Activated CD4-positive, CD25-positive, alpha-beta regulatory T cell treated with anti-CD3 and anti-CD28 coated beads, Interleukin-2, amount 50 U/mL, for 24 hours (primary cell): ENCODE measurements around the gene PTPRJ.
"Not testable (repeated sequence)": the region's sequence is repeated elsewhere in the genome, so short reads cannot be mapped to it uniquely, and the experiment has no call there.

Experiments
- ATAC-seq, 2 donors: fragments of 150-1000 bp; cut with Tn5 transposase; one replicate each; pipeline ENCODE4 v1.10.0; 2021; ENCODE audit warnings: mild to moderate bottlenecking in 1 of 2, moderate library complexity in 1 of 2

Gene PTPRJ

DNA sequence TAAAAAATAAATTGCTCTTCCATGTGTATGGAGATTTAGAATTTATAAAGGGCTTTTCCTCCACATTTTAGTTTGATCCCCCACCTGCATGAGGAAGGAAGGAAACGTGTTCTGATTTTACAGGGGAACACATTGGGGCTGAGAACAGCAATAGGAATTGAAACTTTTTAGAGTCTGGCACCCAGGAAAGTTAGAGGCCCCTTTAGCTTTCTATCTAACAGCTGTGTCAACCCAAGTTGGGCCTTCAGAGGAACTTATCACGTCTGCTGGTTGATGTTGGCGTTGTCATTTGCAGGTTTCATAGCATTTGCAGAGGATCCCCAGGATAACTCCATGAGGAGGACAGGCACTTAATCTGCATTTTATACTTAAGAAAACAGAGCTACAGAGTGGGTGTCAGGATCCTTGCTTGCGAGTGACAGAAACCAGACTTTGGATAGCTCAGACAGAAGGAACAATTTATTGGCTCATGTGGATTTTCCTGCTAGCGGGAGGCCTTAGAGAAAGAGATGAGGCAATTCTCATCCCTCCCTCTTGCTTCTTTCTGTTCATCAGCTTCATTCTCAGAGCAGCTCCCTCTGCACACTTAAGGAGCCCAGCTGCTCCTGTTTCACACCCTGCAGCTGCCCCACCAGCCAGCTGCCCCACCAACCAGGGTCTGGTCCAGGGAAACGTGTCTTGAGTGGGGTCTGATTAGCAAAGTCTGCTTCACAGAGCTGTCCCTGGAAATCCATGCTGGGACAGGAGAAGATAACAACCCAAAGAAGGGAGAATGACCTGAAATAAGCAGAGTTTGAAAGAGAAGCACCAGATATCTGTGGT lies 143.8 kb downstream of the PTPRJ start:
- no peak for ATAC-seq

DNA sequence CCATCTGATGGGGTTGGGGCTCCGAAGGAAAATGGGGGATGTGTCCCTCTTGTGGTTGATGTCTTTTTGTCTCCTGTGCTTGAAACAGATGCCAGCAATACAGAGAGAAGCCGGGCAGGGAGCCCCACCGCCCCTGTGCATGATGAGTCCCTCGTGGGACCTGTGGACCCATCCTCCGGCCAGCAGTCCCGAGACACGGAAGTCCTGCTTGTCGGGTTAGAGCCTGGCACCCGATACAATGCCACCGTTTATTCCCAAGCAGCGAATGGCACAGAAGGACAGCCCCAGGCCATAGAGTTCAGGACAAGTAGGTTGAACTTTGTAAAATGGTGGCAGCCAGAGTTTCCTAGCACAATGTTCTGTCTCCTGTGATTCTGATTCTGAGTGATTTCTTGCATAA lies 144.5 kb downstream of the PTPRJ start:
- no peak for ATAC-seq

DNA sequence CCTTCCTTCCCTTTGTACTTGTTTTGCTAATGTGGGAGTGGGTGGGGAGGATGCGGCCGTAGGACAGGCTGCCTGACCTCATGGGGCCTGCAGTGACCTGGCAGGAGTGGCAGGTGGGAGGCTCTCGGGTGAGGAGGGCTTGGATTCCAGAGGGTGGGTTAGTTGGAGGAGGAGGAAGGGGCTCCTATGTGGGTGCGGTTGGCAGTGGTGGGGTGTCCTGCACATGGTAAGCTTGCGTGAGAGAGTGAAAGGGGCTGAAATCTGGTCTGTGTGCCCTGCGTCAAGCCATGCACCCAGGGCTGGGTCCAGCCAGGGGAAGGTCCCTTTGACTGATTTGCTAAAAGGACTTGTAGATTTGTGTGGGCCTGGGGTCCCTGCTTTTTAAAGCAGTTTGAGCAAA lies 145.5 kb downstream of the PTPRJ start:
- ATAC-seq: no peak

DNA sequence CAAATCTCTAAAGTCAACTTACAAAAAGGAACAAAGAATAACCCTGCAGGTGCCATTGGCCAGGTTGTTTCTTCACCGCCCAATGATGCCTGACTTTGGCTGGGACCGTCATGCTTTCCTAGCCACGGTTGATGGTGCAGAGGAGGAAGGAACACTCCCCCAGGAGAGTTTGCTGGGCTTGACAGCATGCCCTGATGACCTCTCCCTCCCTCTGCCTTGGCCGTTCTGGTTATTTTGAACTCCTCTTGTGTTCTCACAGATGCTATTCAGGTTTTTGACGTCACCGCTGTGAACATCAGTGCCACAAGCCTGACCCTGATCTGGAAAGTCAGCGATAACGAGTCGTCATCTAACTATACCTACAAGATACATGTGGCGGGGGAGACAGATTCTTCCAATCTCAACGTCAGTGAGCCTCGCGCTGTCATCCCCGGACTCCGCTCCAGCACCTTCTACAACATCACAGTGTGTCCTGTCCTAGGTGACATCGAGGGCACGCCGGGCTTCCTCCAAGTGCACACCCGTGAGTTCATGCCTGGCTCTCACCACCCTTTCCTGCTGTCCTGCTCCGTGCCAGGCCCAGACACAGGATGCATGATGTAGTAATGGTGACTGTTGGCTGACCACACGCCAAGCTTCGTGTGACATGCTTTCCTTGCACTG lies 147.3 kb downstream of the PTPRJ start:
- no peak for ATAC-seq

DNA sequence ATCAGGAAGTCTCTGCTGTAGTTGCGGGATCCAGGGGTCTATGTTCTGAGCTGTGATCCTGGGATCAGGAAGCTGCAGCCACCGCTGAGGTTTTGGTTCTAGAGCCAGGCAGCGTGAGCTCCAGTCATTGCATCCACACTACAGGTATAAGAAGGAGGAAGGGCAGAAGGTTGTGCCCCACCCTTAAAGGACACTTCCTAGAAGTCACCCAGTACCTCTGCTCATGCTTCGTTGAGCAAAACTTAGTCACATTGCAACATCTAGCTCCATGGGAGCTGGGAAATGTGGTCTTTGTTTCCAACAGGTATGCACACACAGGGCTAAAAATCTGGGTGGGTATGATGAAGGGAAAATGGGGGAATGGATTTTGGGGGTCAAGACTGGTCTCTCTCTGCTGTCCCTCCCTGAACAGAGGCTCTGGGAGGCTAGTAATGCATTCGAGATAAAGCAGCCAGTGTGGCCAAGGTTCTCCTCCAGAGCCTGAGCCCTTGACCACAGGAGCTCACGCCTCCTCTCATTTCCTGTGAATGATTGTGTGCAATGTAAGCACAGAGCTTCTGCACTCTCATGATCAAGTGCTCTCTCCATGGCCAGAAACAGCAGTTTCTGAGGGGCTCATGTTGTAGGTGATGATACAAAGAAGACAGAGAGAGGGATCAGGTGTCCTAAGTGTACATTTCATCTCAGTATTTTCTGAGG lies 149.5 kb downstream of the PTPRJ start:
- no peak for ATAC-seq

DNA sequence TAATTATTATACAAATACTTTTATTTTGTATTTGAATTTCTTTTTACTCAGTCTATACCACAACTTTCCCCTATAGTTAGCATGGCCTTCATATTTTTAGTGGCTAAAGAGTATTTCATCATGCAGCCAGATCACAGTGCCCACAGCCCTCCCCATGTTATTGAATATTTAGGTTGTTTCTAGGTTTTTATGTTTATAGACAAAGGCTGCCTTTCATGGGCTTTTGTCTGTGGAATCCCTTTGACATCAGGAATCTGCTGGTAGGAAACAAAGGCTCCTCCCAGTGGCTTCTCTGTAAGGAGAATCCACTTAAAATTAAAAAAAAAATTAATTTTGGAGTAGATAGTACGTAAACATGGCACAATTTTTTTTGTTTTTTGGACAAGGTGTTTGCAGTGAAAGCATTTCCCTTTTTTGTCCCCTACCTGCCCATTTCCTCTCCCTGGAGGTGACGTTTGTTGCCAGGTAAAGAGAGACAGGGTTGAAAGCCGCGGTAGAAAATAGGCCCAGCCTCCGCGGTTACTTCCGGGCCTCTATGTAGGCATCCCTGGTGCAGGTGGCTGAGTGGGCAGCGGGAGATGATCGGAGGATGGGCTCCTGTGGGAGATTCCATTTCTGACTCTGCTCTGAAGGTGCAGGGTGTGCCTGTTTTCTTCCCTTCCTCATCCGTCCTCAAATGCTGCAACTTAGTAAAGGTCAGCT lies 154.0 kb downstream of the PTPRJ start:
- no peak for ATAC-seq

DNA sequence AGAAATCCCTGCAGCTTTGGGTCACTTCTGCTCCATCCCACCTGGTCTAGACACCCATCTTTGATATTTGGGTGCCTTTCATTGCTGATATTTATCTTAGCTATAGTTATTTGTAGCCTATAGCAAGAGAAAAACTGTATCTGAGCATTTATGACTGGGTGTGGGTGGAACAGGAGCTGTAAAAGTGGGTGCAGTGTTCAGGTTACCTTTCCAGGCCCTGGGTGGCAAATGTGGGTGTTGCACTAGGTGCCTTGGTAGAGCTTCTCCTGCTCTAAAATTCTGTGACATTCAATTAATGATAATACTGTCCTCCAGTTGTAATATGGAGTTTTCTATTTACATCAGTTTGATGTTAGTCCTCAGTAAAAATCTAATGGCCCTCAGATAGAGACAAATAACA lies 157.9 kb downstream of the PTPRJ start:
- ATAC-seq: no peak

DNA sequence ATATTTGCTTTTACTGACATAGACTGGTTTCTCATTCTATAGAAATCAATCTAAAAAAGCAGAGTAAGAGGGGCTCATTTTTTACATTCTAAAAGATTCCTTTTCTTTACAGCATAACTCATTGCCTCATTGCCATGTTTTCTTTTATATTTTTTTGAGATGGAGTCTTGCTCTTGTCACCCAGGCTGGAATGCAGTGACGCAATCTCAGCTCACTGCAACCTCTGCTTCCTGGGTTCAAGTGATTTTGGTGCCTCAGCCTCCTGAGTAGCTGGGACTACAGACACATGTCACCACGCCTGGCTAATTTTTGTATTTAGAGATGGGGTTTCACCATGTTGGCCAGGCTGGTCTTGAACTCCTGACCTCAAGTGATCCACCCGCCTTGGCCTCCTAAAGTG lies 159.5 kb downstream of the PTPRJ start:
- not testable (repeated sequence) for ATAC-seq

DNA sequence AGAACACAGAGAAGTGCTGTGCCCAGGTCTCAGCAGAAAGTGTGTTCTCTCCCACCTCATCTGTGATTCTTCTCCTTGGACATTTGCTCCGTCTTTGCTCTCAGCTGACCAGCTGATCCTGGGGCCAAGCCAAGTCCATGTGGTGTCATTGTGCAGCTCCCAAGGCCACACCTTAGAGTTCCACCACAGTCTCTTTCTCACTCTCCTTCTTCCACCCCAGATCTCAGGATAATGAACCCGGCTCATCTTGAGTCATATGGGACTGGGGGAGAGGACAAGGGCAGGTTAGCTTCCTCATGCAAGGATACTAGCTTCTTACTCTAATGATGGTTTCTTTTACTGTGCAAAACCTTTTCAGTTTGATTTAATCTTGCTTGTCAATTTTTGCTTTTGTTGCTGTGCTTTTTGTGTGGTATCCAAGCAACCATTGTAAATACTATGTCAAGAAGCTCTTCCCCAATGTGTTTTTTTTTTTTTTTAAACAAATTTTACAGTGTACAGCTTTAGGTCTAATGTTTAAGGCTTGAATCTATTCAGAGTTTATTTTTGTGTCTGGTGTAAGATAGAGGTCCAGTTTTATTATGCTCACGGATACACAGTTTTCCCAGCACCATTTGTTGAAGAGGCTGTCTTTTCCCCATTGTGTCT lies 161.2 kb downstream of the PTPRJ start:
- ATAC-seq: peak in 1 of 2 donors; percentile 24

DNA sequence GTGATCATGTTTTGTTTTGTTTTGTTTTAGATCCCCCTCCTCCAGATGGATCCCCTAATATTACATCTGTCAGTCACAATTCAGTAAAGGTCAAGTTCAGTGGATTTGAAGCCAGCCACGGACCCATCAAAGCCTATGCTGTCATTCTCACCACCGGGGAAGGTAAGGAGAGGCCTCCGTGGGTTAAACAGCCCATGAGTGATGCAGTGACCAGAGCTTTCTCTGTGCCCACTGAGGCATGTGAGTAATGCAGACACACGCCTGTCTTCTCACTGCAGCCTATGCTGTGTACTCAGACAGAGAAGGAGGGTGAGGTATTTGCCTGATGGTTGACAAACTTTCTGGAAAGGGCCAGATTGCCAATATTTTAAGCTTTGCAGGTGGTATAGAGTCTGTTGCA lies 162.5 kb downstream of the PTPRJ start:
- peak in 1 of 2 donors; percentile 38 for ATAC-seq

DNA sequence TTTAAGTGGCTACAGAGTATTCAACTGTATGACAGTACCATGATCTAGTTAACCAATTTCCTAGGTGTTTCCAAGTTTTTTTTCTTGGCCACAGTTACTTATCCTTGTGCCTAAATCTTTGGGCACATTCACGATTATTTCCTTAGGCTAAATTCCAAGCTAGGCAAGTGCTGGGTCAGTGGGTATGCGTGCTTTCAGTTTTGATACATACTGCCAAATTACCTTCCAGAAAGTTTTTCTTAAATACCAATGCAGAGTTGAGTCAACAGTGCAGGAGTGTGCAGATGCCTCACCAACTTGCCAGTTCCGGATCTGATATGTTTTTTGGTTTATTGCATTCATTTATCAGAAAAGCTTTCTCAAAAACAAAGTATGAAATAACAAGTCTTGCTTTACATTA lies 168.4 kb downstream of the PTPRJ start:
- no peak for ATAC-seq

DNA sequence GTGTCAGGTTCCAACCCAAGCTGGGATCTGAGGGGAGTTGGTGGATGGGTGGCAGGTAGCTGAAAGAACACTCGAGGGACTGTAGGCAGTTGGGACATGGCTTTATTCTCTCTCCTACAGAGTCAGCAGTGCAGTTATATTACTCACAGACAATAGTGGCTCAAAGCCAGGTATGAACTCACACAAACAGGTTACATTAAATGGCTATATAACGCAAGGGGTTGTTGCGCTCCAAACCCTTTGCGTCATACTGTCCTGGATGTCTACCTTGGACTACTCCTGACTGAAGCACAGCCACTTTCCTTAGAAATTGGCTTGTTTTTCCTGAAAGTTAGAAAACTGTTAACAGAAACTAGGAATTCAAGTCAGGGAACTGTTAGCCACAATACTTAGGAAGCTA lies 169.9 kb downstream of the PTPRJ start:
- no peak for ATAC-seq

DNA sequence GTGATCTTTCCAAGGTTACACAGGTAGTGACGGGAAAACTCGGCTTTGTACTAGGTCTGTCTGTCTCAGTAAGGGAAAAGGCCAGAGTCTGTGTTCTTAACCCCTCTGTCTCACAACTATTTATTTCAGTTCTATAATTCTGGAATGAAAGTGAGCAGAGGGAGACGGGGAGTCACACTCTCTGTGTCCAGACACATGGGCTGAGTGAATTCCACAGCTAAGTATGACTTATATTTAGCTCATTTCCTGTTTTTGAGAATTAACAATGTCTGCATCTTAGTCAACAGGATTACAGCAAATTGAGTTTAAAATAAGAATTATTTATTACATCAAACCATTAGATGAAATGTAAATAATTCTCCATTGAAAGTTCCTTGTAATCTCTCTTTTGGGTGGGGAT lies 173.8 kb downstream of the PTPRJ start:
- no peak for ATAC-seq

DNA sequence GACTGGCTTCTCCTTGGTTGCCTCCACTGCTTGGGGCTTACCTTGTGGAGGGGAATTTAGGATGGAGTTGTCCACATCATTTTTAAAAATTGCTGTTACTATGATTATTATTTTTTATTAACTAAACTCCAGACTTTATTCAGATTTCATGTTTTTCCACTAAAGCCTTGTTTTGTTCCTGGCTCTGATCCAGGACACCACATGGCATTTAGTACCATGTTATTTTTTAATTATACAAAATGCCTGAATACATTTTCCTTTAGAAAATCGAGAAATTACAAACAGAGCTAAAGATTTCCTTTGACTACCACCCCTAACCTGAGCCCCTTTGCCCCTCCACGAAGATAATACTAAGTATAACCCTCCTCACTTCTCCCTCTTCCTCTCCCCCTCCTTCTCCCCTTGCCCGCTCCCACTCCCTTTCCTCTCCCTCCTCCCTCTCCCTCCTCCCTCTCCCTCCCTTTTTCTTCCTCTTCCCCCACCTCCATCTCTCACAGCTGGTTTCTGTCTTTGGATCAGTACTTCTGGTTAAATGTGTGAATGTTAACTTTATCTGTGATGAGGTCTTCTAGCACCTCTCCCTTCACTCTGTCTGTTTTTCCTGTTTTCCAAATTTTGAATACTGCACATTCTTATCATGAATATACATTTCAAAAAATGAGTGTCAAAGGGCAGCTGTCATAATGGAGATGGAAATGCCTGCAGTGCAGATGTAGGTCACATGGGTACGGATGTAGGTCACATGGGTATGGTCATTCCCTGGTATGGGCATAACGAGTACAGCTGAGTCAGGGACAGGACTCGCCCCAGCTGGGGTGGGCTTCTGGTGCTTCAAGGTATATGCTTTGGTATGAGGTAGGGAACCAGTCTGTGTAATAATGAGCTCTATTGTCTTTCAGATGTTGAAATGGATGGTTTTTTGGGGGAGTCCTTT lies 181.9 kb downstream of the PTPRJ start:
- no peak for ATAC-seq

DNA sequence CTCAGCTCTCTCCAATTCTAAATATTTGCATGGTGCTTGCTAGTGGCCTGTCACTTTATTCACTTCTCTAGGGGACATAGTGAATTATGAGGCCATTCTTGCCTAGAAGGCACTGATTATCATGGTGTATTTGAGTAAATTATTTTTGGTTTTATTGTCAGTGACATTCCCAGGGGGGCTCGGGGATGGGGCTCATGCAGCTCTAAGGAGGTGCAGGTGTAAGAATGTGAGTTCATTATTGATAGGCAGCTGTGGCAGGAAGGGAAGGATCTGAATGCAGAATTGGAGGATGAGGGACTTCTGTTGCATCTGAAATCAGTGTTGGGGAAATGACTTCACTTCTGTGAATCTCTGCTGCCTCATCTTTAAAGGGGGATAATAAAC lies 182.5 kb downstream of the PTPRJ start:
- no peak for ATAC-seq

DNA sequence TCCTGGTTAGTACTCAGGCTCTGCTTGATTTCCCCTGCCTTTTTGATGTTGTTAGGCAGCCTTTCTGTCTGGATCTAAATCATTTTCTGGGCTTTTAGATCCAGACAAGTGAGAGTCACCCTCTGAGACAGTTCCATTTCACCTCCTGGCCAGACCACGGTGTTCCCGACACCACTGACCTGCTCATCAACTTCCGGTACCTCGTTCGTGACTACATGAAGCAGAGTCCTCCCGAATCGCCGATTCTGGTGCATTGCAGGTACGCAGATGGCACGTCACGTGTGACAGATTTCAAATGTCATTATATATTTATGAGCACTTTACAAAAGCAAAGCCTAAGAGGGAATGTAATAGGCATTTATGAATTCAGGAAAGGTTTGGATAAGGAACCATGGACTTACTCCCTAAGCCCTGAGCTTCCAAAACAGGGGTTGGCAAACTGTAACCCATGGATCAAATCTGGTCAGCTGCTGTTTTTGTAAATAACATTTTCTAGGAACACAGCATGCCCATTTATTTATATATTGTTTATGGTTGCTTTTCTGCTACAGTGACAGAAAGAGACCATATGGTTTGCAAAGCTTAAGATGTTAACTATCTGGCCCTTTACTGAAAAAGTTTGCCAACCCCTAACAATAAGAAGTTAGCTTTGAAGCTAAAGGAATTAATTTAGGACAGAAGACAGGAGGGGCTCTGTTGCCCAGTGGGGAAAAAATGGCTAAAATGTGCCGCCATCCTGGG lies 183.2 kb downstream of the PTPRJ start:
- no peak for ATAC-seq

DNA sequence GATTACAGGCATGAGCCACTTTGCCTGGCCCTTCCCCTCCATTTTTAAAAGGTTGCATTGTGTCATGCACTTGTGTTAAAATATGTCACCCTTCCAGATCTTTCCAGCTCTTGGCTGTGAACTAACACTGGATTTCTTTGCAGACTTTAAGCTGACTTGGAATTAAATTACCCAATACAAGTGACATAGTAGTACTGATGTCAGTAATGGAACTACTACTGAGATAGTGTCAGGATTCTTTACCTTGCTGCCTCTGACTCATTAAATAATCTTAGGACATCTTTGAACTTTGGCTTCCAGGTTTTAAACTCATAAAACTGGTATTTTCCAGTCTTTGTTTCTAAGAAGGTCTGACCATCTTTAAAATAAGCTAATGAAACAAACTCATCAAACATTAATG lies 184.5 kb downstream of the PTPRJ start:
- no peak for ATAC-seq

DNA sequence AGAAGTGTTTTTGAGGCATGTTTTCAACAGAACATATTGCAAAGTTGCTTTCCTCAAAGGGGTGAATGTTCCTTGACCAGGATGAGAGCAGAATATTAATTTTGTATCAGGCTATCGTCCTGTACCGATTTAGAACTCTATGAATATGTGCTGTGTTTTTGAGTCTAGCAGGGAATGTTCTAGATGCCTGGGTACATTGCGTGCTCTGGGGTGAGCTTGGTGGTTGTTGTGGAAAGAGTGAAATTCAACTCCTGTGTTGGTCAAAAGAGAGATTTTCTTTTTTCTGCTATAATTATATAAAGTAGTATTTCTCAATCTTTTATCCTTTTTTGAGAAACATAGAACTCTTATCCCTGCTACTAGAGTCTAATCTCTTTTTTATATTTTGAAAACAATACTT lies 185.1 kb downstream of the PTPRJ start:
- no peak for ATAC-seq

DNA sequence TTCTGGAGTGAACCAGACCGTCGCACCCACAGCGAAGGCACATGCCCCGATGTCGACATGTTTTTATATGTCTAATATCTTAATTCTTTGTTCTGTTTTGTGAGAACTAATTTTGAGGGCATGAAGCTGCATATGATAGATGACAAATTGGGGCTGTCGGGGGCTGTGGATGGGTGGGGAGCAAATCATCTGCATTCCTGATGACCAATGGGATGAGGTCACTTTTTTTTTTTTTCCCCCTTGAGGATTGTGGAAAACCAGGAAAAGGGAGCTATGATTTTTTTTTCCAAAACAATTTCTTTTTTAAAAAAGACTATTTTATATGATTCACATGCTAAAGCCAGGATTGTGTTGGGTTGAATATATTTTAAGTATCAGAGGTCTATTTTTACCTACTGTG lies 187.0 kb downstream of the PTPRJ start:
- ATAC-seq: no peak

DNA sequence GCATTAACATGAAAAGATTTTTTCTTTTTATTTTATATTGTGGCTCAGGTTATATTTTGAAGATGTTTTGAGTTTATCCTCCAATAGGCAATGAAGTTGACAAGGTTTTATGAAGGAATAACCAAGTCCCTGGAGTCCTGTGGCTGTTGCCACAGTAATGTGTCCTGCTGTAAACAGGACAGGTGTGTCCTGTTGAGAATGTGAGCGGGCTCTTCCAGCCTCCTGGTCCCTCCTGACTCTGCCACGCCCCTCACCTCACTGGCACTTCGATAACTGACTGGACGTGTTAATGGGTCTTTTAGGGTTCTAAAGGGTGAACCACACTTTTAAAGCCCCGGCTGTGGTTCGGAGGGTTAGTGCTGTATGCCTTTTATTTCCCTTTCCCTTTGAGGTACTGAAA lies 188.5 kb downstream of the PTPRJ start:
- no peak for ATAC-seq

DNA sequence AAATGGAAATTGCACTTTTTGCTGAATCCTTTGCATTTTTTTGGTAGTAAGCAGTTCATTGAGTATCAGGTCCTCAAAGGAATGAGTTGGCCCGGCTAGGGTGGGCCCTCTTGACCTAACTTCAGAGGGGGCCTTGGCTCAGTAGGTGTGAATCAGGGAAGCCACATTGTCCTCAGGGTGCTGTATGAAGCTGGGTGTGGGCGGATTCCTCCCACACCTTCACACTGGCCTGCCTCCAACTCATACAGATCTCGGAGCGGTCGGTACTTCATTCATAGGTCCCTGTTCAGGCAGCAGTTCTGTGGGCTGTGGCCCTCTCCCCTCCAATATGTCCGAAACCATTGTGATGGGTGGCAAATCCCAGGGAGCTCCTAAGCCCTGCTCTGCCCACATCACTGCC lies 188.9 kb downstream of the PTPRJ start:
- no peak for ATAC-seq
